Measurements from ENCODE around the gene WDR70. TPM values are rescaled to one million over a fixed set of nuclear protein-coding genes. Genes with fewer than 3 reads are reported as not detected.

The WDR70 gene
- total RNA-seq, 4 donors from 2014 or later, result 30.3 to 33.6 (median 32.6) TPM

DNA sequence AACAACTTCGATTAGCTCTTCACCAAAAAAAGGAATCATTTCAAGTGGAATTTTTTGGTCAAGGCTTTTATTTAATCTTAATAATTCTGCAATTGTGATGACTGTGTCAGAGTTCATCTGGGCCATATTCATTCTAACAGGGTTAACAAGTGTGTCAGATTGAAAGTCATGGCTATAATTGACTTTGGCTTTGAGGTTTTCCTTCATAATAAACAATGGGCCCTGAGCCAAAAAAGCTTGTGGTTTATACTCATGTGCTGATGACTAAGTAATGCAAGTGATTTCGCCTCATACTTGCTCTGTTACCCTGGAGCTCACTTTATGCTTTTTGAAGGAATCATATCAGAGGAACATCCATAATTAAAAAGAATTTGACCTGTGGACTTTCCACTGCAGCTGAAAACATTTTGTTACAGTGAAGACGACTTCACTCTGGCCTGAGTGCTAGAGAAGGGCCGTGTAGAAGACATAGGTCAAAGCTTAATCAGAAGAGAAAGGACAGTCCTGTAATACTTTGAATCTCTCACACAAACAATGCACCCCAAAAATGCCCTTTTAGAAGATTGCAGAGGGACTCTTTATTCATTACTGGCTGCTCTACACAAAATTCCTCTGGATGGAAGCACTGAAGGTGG is 359.1 kb downstream of the WDR70 start:
- TF ChIP-seq, protein P1, sequence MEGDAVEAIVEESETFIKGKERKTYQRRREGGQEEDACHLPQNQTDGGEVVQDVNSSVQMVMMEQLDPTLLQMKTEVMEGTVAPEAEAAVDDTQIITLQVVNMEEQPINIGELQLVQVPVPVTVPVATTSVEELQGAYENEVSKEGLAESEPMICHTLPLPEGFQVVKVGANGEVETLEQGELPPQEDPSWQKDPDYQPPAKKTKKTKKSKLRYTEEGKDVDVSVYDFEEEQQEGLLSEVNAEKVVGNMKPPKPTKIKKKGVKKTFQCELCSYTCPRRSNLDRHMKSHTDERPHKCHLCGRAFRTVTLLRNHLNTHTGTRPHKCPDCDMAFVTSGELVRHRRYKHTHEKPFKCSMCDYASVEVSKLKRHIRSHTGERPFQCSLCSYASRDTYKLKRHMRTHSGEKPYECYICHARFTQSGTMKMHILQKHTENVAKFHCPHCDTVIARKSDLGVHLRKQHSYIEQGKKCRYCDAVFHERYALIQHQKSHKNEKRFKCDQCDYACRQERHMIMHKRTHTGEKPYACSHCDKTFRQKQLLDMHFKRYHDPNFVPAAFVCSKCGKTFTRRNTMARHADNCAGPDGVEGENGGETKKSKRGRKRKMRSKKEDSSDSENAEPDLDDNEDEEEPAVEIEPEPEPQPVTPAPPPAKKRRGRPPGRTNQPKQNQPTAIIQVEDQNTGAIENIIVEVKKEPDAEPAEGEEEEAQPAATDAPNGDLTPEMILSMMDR (IDR thresholded peaks at IDR 0.05; ENCODE audit: low read depth), result no peak

DNA sequence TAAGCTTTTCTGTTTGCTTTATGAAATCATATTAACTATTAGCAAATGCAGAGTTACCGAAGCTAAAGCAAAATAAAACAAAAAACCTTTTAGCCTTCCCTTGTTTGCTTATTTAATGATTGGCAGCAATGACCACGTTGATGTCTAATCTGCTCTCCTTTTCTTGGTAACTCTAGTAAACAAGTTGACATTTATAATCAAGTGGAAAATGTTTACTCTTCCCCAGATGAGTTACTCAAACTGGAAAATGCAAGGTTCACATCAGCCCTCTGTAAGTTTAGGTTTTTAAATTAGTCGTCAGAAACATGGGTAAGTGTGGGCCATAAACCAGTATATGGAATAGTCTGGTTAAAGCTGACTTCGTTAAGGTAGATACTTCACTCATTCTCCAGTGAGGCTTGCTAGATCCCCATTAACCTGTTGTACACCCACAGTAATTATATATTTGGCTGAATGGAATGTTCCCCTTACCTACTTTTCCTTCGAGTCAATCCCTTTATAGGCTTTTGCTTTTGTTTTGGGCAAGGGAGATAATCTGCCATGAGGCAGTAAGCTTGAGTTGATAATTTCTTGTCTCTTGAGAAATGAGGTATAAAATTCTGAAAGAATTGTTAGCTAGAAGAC is 359.9 kb downstream of the WDR70 start:
- TF ChIP-seq, protein P1 (IDR thresholded peaks at IDR 0.05; ENCODE audit: low read depth), result no peak

DNA sequence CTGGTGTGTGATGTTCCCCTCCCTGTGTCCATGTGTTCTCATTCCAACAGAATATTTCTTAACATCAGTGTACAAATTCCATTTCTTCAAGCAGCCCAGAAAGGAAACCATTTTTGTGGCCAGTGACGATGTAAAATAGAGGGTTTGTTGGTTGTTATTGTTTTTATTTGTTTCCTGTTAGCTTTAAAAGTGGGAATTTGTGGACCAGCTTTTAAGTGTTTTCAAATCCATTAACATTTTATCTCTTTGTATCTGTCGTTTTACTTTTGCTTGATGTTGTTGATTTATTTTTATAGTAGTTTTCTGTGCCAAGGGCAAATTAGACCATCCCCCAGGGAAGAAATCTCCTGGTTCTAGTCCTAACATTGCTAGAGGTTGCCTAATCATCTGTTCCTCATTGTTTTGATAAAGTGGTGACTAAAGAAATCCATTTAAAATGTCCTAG is 360.7 kb downstream of the WDR70 start:
- TF ChIP-seq, protein P1 (IDR thresholded peaks at IDR 0.05; ENCODE audit: low read depth), result no peak

DNA sequence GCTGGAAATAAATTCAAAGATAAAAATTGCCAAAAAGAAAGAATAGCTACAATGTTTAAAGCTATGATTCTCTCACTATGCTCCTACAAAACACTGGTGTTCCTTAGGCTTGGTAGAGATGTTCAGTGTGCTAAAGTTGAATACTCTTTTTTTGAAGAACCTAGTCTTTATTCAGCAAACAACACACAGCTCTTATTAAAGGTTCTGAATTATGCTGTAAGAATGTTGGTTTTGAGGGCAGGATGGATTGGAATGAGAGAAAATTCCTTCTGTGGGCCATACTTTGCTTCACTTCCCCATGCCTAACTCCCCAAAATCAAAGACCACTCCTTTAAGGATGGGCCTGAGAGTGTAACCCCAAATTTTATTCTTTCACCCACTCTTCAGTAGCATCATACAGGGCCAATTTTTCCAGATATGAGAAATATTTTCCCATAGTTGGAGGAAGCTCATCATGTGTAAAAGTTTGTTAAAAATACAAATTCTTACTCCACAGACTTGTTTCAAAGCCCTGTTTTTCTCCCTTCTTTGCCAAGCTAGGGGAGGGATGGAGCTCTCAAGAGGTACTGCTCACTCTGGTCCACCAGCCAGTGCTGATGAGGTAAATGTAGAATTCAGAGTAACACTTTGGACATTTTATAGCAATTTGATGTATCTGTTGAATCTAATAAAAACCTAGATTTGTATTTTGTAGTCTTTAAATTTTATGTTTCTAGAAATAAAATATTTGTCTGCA is 361.4 kb downstream of the WDR70 start:
- TF ChIP-seq, protein P1 (IDR thresholded peaks at IDR 0.05; ENCODE audit: low read depth), result no peak

DNA sequence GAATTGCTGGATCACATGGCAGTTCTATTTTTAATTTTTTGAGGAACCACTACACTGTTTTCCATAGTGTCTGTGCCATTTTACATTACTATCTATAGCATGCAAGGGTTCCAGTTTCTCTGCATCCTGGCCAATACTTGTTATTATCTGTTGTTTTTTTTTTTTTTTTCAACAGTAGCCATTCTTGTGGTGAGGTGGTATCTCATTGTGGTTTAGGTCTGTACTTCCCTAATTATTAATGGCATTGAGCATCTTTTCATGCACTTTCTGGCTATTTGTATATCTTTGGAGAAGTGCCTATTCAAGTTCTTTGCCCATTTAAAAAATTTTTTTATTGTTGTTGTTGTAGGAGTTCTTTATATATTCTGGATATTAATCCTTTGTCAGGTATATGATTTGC is 363.0 kb downstream of the WDR70 start:
- TF ChIP-seq, protein P1 (IDR thresholded peaks at IDR 0.05; ENCODE audit: low read depth), result no peak

DNA sequence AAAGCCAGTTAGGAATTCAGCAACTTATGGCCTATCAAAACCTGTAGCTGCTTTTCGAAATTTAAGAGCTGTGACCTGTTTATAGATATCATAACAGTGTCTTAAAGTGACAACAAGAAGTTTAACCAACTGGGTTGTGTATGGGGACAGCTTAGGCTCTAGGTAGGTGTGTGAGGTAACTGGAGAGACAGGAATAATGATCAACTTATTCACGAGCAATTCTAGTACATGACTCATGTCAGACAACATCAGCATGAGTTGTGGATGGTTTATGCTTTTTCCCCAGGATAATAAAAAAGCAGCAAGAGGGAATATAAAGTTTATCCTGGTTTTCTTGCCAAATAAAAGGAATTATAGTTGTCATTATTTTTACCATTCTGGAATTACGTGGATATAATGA is 372.1 kb downstream of the WDR70 start:
- TF ChIP-seq, protein P1 (IDR thresholded peaks at IDR 0.05; ENCODE audit: low read depth), result no peak

DNA sequence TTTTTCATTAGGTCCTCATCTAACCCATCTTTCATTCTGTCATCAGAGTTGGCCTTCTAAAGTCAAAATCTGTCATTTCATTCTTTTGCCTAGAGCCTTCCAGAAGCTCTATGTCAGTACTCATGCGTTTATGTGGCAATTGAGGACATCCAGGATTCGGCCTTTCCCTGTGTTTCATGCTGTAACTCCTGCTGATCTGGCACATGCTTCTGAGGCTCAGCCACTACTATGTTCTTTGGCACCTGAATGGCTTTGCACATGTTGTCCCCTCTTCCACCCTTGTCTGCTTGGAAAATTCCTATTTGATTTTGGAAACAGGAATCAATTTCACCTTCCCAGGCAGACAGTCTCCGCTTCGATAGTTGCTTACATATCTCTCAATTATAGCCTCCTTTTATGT is 375.9 kb downstream of the WDR70 start:
- TF ChIP-seq, protein P1 (IDR thresholded peaks at IDR 0.05; ENCODE audit: low read depth), result no peak

Data from subcutaneous adipose tissue (tissue), 4 donors.